IPS-11a (cell line): ENCODE measurements around the gene XK.
"Not testable (repeated sequence)": the region's sequence is repeated elsewhere in the genome, so short reads cannot be mapped to it uniquely, and the experiment has no call there.

Source experiments
- H3K4me3 ChIP-seq: one replicate; pipeline ENCODE4 v1.5.1; 2013; ENCODE audit warnings: low read depth, low read length, control low read depth

Gene XK

GRCh38 chrX:37685381-37686359, at the start of gene XK:
Gene XK (plus strand): TSS chrX:37685791. CDS start chrX:37685962, 171 bp downstream.
- H3K4me3 ChIP-seq: peak within 1 kb of the TSS; percentile 8

GRCh38 chrX:37638047-37638446, 47.5 kb upstream of the XK start:
- H3K4me3 ChIP-seq: no peak overlapping the region

GRCh38 chrX:37640142-37640541, 45.4 kb upstream of the XK start:
- no peak overlapping the region for H3K4me3 ChIP-seq

GRCh38 chrX:37641859-37642258, 43.7 kb upstream of the XK start:
- no peak overlapping the region for H3K4me3 ChIP-seq

- H3K4me3 ChIP-seq: no peak overlapping the region
Measured at GRCh38 chrX:37644381-37645305, 40.9 kb upstream of the XK start.

GRCh38 chrX:37646254-37646653, 39.3 kb upstream of the XK start:
- no peak overlapping the region for H3K4me3 ChIP-seq

- not testable (repeated sequence) for H3K4me3 ChIP-seq
Measured at GRCh38 chrX:37650879-37651278, 34.7 kb upstream of the XK start.

GRCh38 chrX:37651921-37652452, 33.6 kb upstream of the XK start:
- no peak overlapping the region for H3K4me3 ChIP-seq

- no peak overlapping the region for H3K4me3 ChIP-seq
Measured at GRCh38 chrX:37652589-37653231, 32.9 kb upstream of the XK start.

- no peak overlapping the region for H3K4me3 ChIP-seq
Measured at GRCh38 chrX:37653397-37654085, 32.0 kb upstream of the XK start.

- no peak overlapping the region for H3K4me3 ChIP-seq
Measured at GRCh38 chrX:37658343-37659030, 27.1 kb upstream of the XK start.

GRCh38 chrX:37659047-37659446, 26.5 kb upstream of the XK start:
- H3K4me3 ChIP-seq: no peak overlapping the region

GRCh38 chrX:37662181-37662580, 23.4 kb upstream of the XK start:
- H3K4me3 ChIP-seq: no peak overlapping the region

GRCh38 chrX:37666516-37666915, 19.1 kb upstream of the XK start:
- no peak overlapping the region for H3K4me3 ChIP-seq

- no peak overlapping the region for H3K4me3 ChIP-seq
Measured at GRCh38 chrX:37667141-37667540, 18.4 kb upstream of the XK start.

GRCh38 chrX:37672563-37672962, 13.0 kb upstream of the XK start:
- no peak overlapping the region for H3K4me3 ChIP-seq

GRCh38 chrX:37676811-37677210, 8.8 kb upstream of the XK start:
- H3K4me3 ChIP-seq: no peak overlapping the region

GRCh38 chrX:37677243-37677642, 8.3 kb upstream of the XK start:
- H3K4me3 ChIP-seq: no peak overlapping the region

GRCh38 chrX:37677765-37678164, 7.8 kb upstream of the XK start:
- H3K4me3 ChIP-seq: no peak overlapping the region

- H3K4me3 ChIP-seq: no peak overlapping the region
Measured at GRCh38 chrX:37678574-37678973, 7.0 kb upstream of the XK start.
